ENCODE data around the gene GTF3C2.
"Not testable (repeated sequence)": the region's sequence is repeated elsewhere in the genome, so short reads cannot be mapped to it uniquely, and the experiment has no call there.

Gene GTF3C2

DNA sequence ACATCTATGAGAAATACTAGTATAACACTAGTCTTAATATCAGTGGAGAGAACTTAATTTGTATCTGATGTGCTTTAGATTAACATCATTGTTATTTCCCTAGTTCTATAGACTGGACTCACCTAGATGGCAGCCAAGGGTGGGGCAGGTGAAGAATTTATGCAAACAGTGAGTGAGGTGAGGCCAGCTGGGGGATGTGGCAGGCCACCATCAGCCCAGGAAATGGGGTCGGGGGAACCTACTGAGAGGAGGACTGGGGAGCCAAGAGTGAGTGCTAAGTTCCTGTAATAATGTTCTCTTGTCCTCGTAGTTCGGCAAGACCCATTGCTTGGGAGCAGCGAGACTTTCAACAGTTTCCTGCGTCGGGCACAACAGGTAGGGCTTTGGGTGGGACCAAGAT, 16.4 kb upstream of the GTF3C2 start:
- no peak for DNase-seq

- no peak for DNase-seq
Measured at GRCh38 chr2:27370816-27371620, 14.5 kb upstream of the GTF3C2 start.

GRCh38 chr2:27370026-27370815, 13.7 kb upstream of the GTF3C2 start, which contains the start of the genes EIF2B4 and SNX17:
EIF2B4 (minus strand) TSS chr2:27370338; CDS start chr2:27370314, 24 bp downstream.
SNX17 (plus strand) TSS chr2:27370616; CDS start chr2:27370744, 128 bp downstream.
- peak; percentile 99 for DNase-seq

DNA sequence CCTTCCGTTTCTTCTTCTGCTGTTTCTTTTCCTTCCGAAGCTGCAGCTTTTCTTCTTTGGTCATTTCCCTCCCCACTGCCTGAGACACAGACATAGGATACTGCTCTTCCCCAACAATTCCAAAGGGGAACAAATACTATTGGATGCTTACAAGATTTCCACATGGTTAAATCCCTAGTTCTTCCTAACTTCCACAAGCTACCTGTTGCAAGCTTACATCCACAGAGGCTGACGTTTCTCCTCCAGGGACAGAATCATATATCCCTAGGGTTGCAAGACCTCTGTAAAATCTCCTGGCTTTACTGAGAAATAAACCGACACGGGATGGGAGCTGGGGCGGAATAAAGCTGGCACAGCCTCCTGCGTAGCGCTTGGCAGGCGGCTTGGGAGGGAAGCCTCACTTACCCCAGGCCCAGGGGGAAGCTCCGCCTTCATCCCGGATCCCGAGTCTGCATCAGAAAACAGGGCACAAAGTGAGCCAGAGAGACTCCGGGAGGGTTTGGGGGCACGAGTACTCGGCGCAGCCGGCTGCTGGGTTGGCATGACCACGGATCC, 13.0 kb upstream of the GTF3C2 start:
- no peak for DNase-seq

- DNase-seq = no peak
Measured at GRCh38 chr2:27363933-27364332, 7.4 kb upstream of the GTF3C2 start.

DNA sequence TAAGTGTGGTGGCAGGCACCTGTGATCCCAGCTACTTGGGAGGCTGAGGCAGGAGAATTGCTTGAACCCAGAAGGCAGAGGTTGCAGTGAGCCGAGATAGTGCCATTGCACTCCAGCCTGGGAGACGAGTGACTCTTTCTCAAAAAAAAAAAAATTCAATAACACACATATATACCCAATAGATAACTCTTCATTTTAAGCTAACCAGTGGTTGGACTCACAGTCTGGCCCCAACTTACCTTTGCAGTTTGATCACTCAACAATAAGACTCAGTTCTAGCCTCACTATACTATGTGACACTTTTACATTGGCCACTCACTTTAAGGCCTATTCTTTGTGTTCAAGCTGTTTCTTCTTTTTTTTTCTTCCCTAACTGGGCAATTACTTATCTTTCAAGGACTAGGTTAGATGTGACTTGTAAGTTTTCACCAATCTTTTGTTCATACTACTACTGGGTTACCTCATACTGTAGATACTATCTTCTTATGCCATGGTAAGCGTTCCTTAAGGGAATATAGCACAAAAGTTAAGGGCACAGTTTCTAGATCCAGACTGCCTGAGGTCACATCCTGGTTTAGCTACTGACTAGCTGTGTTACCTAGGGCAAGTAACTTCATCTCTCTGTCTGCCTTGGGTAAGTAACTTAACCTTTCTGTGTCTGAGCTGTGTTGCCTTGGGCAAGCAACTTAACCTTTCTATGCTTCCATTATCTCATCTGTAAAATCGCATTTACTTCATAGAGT, 6.3 kb upstream of the GTF3C2 start:
- no peak for DNase-seq

DNA sequence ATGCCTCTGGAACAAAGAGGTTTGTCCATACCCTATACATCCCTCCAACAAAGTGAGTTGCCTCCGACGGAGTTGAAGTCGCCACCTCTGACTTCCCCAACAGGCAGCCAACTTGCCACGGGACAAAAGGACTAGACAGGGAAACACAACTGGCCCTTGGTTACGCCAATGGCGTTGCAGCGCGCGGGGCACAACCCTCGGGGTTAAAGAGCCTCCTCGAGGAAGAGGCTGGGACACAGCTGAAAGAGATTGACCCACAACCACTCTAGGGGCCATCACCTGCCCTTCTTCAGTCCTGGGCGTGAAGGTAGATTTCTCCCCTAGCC, 545 bp downstream of the GTF3C2 start:
- no peak for DNase-seq

GRCh38 chr2:27354597-27354927, 2.0 kb downstream of the GTF3C2 start:
- no peak for DNase-seq

GRCh38 chr2:27353762-27354596, 2.6 kb downstream of the GTF3C2 start:
- no peak for DNase-seq

- DNase-seq = not testable (repeated sequence)
Measured at GRCh38 chr2:27353386-27353761, 3.2 kb downstream of the GTF3C2 start.

GRCh38 chr2:27351802-27352598, 4.6 kb downstream of the GTF3C2 start:
- no peak for DNase-seq

- DNase-seq = no peak
Measured at GRCh38 chr2:27350106-27350693, 6.4 kb downstream of the GTF3C2 start.

DNA sequence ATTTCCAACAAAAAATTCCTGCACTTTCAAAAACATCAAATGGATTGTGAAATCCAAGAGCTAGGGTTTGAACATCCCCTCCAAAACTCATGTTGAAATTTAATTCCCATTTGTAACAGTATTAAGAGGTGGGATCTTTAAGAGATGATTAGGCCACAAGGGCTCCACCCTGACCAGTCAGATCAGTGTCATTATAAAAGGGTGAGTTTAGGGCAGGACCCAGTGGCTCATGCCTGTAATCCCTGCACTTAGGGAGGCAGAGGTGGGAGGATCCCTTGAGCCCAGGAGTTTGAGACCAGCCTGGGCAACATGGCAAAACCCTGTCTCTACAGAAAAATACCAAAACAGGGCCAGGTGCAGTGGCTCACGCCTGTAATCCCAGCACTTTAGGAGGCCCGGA, 8.9 kb downstream of the GTF3C2 start:
- DNase-seq = no peak

- DNase-seq = no peak
Measured at GRCh38 chr2:27336173-27336572, 20.4 kb downstream of the GTF3C2 start.

- no peak for DNase-seq
Measured at GRCh38 chr2:27335311-27335710, 21.3 kb downstream of the GTF3C2 start.

DNA sequence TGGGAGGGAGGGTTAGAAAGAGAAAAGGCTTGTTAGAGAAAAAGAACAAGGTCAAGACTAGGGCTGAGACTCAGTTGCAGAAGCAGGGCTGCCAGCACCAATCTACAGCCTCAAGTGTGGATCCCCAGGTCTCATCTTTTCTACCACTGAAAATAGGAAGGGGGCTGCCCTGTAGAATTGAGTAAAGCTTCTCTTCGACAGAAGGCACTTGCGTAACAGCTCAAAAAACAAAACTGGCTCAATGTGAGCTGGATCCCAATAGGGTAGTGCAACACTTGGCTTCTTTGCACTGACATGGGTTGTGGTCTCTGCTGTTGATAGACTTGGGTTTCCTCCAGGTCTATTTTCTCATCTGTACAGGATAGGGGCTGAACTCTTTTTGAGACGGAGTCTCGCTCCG, 31.8 kb downstream of the GTF3C2 start:
- DNase-seq = no peak

DNA sequence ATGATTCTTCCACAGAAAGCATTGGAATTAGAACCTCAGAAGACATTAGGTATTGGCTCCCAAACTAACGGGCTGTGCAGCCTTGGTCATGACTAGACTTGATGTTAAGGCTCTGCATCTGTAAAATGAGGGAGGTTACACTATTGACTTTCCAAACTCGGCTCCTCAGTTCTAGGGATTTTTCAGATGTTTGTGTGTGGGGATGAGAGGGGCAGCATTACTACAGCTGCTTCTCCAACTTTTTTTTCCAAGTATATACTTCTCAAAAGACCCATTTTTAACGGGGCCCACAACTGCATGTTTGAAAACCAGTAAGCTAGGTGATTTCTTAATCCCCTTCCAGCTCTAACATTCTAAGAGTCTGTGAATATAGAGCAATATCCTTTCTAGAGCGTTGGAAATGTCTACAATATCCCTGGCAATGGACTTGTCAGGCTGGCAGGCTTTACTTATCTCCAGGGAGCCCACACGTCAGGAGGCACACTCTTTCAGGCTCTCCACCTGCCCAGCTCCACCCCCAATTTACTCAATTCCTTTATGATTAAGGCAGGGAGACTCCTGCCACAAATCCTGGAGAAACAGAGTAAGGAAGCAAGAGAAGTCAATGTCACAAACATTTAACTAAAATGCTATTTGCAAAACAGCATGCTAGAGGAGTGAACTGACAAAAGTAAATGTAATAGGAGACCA, 32.8 kb downstream of the GTF3C2 start:
- no peak for DNase-seq

- DNase-seq = peak; percentile 85
Measured at GRCh38 chr2:27322766-27323595, 33.6 kb downstream of the GTF3C2 start, which contains the start of gene MPV17. MPV17 (minus strand) TSS chr2:27323097; CDS start chr2:27322517, 580 bp downstream.

DNA sequence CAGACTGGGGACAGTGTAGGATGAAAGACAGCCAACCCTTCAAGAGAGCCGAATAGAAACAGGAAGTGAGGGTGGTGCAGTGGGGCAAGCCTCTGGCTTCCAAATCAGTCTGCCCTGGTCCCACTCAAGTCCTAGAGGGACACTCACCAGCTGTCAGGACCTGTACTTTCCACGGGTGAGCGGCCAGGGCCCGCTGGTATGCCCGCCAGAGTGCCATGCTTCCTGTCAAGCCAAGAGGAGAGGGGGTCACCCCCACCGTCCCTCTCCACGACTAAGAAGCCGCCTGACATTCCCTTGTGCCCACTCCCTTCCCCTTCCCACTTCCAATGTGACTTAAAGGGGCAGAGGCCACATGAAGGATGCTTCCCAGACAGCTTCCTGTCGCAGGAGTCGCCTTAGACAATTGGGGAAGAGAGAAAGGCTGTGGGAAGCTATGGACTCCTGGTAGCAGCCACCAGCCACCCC, 34.2 kb downstream of the GTF3C2 start:
- DNase-seq = peak; percentile 37
